ENCODE results near the gene TSPAN16. TPM values are rescaled to one million over a fixed set of nuclear protein-coding genes. Genes with fewer than 3 reads are reported as not detected.
A peak's percentile ranks its signal among the peaks of the same experiment; 100 is the strongest.
"Not testable (repeated sequence)": the region's sequence is repeated elsewhere in the genome, so short reads cannot be mapped to it uniquely, and the experiment has no call there.

TSPAN16 gene
- total and polyA plus RNA-seq, 2 experiments from 2014 or later: not detected

DNA sequence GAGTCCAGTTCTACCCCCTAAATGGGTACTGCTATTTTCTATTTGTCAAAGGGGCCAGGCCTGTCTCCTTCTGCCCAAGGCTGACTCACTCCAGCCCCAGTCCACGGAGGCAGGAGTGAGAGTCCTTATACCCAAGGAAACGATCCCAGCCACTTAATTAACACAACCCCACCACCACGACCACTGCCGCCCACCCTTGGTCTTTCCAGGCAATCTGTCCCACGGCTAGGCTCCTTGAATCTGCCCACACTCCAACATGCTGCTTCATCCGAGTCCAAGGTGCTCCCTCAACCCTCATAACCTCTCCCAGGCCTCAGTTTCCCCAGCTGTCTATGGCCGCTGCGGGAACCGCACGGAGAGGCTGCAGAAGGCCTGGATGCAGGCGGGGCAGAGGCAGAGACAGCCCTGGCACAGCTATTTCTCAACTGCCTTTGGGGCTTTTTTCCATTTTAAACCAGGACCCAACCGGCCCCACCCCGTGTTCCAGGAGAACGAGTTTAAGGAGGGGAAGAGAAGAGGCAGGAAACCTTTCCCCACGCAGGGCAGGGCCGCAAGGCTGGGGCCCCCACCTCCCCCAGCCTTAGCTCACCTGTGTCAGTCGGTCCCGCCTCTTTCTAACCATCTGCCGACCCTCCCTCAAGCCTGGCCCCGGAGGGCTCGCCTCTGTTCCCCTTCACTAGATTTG is 42.8 kb downstream of the TSPAN16 start:
- H3K36me3 Mint-ChIP-seq (ENCODE audit: low read depth): peaks cover 33% of the 10 kb centered on the region
- no peak overlapping the region for H3K27ac ChIP-seq (ENCODE audit: low read depth)
- ATAC-seq (peak; percentile 10), DNase-seq (ENCODE audit: low spot score) (no peak)
- H3K79me2 ChIP-seq (replicated peaks; ENCODE audit: insufficient read depth): no peaks in the 10 kb centered on the region
- H3K27me3 Mint-ChIP-seq (ENCODE audit: insufficient read depth, low read depth, poor library complexity): peaks cover 18% of the 10 kb centered on the region
- H3K4me2 ChIP-seq: peak overlapping the region; percentile 85
- peaks cover 3% of the 10 kb centered on the region; the same call in 1 of the 2 replicates for H3K4me1 ChIP-seq (ENCODE audit: insufficient read depth)
- peaks cover 3% of the 10 kb centered on the region; the same call in 2 of the 3 replicates for H3K4me1 Mint-ChIP-seq
- no peak for TF ChIP-seq ZNF331 (CRISPR knock-in tag; IDR thresholded peaks at IDR 0.05; ENCODE audit: low read depth)
- TF ChIP-seq, protein P1, sequence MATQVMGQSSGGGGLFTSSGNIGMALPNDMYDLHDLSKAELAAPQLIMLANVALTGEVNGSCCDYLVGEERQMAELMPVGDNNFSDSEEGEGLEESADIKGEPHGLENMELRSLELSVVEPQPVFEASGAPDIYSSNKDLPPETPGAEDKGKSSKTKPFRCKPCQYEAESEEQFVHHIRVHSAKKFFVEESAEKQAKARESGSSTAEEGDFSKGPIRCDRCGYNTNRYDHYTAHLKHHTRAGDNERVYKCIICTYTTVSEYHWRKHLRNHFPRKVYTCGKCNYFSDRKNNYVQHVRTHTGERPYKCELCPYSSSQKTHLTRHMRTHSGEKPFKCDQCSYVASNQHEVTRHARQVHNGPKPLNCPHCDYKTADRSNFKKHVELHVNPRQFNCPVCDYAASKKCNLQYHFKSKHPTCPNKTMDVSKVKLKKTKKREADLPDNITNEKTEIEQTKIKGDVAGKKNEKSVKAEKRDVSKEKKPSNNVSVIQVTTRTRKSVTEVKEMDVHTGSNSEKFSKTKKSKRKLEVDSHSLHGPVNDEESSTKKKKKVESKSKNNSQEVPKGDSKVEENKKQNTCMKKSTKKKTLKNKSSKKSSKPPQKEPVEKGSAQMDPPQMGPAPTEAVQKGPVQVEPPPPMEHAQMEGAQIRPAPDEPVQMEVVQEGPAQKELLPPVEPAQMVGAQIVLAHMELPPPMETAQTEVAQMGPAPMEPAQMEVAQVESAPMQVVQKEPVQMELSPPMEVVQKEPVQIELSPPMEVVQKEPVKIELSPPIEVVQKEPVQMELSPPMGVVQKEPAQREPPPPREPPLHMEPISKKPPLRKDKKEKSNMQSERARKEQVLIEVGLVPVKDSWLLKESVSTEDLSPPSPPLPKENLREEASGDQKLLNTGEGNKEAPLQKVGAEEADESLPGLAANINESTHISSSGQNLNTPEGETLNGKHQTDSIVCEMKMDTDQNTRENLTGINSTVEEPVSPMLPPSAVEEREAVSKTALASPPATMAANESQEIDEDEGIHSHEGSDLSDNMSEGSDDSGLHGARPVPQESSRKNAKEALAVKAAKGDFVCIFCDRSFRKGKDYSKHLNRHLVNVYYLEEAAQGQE (IDR thresholded peaks at IDR 0.05; ENCODE audit: unreplicated experiment): no peak
- no peak for TF ChIP-seq JUNB (IDR thresholded peaks at IDR 0.05; ENCODE audit: unreplicated experiment)
- TF ChIP-seq EZH2 (IDR thresholded peaks at IDR 0.05; ENCODE audit: low read depth, unreplicated experiment): no peak
- peak overlapping the region; percentile 87 for H3K4me3 ChIP-seq
- H2AFZ ChIP-seq: peak overlapping the region; percentile 92
- H3K27me3 ChIP-seq (ENCODE audit: insufficient read depth): no peaks in the 10 kb centered on the region
- no peaks in the 10 kb centered on the region for H3K9me2 ChIP-seq (ENCODE audit: insufficient read depth)
- H3K27ac Mint-ChIP-seq: no peak overlapping the region
- no peaks in the 10 kb centered on the region; the same call in 1 of the 2 replicates for H4K20me1 ChIP-seq (replicated peaks; ENCODE audit: insufficient read depth)
- 0 out of 2 replicates have a peak, but pooled peaks cover 3% of the 10 kb centered on the region for H3F3A ChIP-seq (replicated peaks; ENCODE audit: low read depth)
- no peaks in the 10 kb centered on the region for H3K9me3 Mint-ChIP-seq
- H3K4me3 Mint-ChIP-seq: peak overlapping the region; percentile 86
- H3K36me3 ChIP-seq (ENCODE audit: insufficient read depth): no peaks in the 10 kb centered on the region

DNA sequence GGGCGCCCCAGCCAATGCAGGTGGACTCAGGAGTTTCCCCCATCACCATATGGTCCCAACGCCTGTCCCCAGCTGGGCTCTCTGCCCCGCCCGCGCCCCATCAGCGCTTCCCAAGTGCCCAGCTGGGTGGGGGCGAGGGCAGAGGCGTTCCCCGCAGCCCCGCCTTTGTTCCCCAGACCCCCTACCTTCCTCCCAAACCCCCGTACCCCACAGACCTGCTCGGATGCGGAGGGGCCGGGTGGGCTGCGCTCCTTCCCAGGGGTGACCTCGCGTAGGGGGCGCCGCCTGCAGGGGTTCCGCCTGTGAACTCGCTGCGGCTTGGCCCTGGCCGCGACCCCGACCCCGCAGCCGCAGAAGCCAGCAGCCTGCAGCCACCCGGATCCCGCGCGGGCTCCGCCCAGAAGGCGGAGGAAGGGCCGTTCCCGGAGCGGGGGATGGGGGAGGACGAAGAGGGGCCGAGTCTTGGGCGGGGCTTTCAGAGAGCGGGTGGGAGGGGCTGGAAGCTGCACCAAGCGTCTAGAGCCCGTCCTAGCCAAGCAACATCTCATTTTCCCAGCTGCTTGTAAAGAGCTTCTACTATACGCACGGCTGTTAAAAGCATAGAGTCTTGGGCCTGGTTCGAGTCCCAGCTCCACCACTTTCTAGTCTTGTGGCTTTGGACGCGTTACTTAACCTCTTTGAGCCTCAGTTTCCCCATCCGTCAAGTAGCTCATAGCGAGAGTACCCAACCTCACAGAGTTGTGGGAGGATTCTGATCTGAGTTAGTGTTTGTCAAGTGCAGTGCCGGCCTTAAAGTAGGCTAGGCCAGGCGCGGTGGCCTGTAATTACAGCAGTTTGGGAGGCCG is 43.5 kb downstream of the TSPAN16 start, which contains the start of gene RAB3D:
Gene RAB3D, minus strand, starts transcription at position 404 of the 845 bp plus-strand sequence. CDS start 2,258 bp downstream, outside the sequence.
- Histone ChIP-seq H3K36me3 (ENCODE audit: insufficient read depth) (no peaks in the 10 kb centered on the region), H3K4me3 (peak within 1 kb of the TSS; percentile 87), H3K27me3 (ENCODE audit: insufficient read depth) (no peaks in the 10 kb centered on the region), H4K20me1 (replicated peaks; ENCODE audit: insufficient read depth) (no peaks in the 10 kb centered on the region; the same call in 1 of the 2 replicates), H3K79me2 (replicated peaks; ENCODE audit: insufficient read depth) (no peaks in the 10 kb centered on the region), H2AFZ (peak within 1 kb of the TSS; percentile 99), H3K4me2 (peak within 1 kb of the TSS; percentile 85), H3K4me1 (ENCODE audit: insufficient read depth) (peaks cover 3% of the 10 kb centered on the region; the same call in 1 of the 2 replicates), H3K27ac (ENCODE audit: low read depth) (peak within 1 kb of the TSS; percentile 39; the same call in 1 of the 2 replicates), H3F3A (replicated peaks; ENCODE audit: low read depth) (0 out of 2 replicates have a peak, but pooled peaks cover 3% of the 10 kb centered on the region), H3K9me2 (ENCODE audit: insufficient read depth) (no peaks in the 10 kb centered on the region)
- H3K4me3 Mint-ChIP-seq: peak within 1 kb of the TSS; percentile 86
- peaks cover 28% of the 10 kb centered on the region for H3K36me3 Mint-ChIP-seq (ENCODE audit: low read depth)
- ATAC-seq (peak; percentile 96), DNase-seq (ENCODE audit: low spot score) (peak; percentile 98)
- no peak within 1 kb of the TSS for H3K27ac Mint-ChIP-seq
- peaks cover 6% of the 10 kb centered on the region; the same call in 2 of the 3 replicates for H3K4me1 Mint-ChIP-seq
- H3K27me3 Mint-ChIP-seq (ENCODE audit: insufficient read depth, low read depth, poor library complexity): peaks cover 18% of the 10 kb centered on the region
- TF ChIP-seq, protein P2, sequence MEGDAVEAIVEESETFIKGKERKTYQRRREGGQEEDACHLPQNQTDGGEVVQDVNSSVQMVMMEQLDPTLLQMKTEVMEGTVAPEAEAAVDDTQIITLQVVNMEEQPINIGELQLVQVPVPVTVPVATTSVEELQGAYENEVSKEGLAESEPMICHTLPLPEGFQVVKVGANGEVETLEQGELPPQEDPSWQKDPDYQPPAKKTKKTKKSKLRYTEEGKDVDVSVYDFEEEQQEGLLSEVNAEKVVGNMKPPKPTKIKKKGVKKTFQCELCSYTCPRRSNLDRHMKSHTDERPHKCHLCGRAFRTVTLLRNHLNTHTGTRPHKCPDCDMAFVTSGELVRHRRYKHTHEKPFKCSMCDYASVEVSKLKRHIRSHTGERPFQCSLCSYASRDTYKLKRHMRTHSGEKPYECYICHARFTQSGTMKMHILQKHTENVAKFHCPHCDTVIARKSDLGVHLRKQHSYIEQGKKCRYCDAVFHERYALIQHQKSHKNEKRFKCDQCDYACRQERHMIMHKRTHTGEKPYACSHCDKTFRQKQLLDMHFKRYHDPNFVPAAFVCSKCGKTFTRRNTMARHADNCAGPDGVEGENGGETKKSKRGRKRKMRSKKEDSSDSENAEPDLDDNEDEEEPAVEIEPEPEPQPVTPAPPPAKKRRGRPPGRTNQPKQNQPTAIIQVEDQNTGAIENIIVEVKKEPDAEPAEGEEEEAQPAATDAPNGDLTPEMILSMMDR (conservative IDR thresholded peaks at IDR 0.05; ENCODE audit: low read depth in 2 of 2): 0 out of 4 replicates have a peak, but pooled peaks of 1 of the 2 experiments have one; percentile 9
- TF ChIP-seq POLR2AphosphoS5 (IDR thresholded peaks at IDR 0.05; ENCODE audit: low read depth) (peak; percentile 86), ZNF114 (CRISPR knock-in tag; IDR thresholded peaks at IDR 0.05) (no peak)
- no peaks in the 10 kb centered on the region for H3K9me3 Mint-ChIP-seq

DNA sequence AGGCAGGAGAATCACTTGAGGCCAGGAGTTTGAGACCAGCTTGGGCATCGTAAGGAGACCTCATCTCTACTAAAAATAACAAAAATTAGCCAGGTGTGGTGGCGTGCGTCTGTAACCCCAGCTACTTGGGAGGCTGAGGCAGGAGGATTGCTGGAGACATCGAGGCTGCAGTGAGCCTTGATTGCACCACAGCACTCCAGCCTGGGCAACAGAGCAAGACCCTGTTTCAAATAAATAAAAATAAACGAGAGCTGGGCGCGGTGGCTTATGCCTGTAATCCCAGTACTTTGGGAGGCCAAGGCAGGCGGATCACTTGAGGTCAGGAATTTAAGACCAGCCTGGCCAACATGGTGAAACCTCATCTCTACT is 44.1 kb downstream of the TSPAN16 start:
- Mint-ChIP-seq H3K4me3 (peak overlapping the region; percentile 86), H3K27me3 (ENCODE audit: insufficient read depth, low read depth, poor library complexity) (peaks cover 21% of the 10 kb centered on the region), H3K36me3 (ENCODE audit: low read depth) (peaks cover 25% of the 10 kb centered on the region)
- DNase-seq (ENCODE audit: low spot score); H3K79me2 ChIP-seq (replicated peaks; ENCODE audit: insufficient read depth); H3K9me2 ChIP-seq (ENCODE audit: insufficient read depth); H3F3A ChIP-seq (replicated peaks; ENCODE audit: low read depth); H4K20me1 ChIP-seq (replicated peaks; ENCODE audit: insufficient read depth); H3K4me1 ChIP-seq (ENCODE audit: insufficient read depth); H3K9me3 Mint-ChIP-seq; H3K27ac Mint-ChIP-seq; H3K27me3 ChIP-seq (ENCODE audit: insufficient read depth); ATAC-seq; H3K36me3 ChIP-seq (ENCODE audit: insufficient read depth); H3K4me1 Mint-ChIP-seq: not testable (repeated sequence)
- Histone ChIP-seq H2AFZ (peak overlapping the region; percentile 99), H3K27ac (ENCODE audit: low read depth) (peak overlapping the region; percentile 39; the same call in 1 of the 2 replicates), H3K4me3 (peak overlapping the region; percentile 87; the same call in 1 of the 2 replicates), H3K4me2 (peak overlapping the region; percentile 57; the same call in 1 of the 2 replicates)
